ENCODE data around the gene LRBA.

DNA sequence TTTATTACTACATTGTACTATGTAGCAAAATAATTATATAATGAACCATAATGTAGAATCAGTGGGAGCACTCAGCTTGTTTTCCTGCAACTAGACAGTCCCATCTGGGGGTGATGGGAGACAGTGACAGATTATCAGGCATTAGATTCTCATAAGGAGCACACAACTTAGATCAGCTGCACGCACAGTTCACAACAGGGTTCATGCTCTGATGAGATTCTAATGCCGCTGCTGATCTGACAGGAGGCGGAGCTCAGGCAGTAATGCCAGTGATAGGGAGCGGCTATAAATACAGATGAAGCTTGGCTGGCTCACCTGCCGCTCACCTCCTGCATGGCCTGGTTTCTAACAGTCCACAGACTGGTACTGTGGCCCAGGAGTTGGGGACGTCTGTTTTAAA lies 233.9 kb downstream of the LRBA start:
- TF ChIP-seq CTCF (IDR thresholded peaks at IDR 0.05 in 4 of 5, conservative IDR thresholded peaks at IDR 0.05 in 1 of 5): no peak
- TF ChIP-seq POLR2A (IDR thresholded peaks at IDR 0.05): no peak

Measured in gastrocnemius medialis (tissue), 4 donors.